Stomach (tissue), 9 donors: Measurements from ENCODE around the gene KIF12. TPM values are rescaled to one million over a fixed set of nuclear protein-coding genes. Genes with fewer than 3 reads are reported as not detected.

ENCODE experiments used
- DNase-seq, 2 donors: peaks; one replicate each; pipeline versions ENCODE4 v3.0.0 to v3.0.0-alpha.2; 2013 to 2019
- H3K27ac ChIP-seq, 5 donors: fragments of 200-600 bp in 4 of 5; sonication (generic) in 4 of 5; one replicate each; pipeline ENCODE4 v1.5.1; 2013 to 2019; ENCODE audit warnings: mild to moderate bottlenecking in 1 of 5, moderate library complexity in 1 of 5
- H3K27me3 ChIP-seq, 3 donors: fragments of 200-600 bp; sonication (generic); one replicate each; pipeline ENCODE4 v1.5.1; 2017 to 2019; ENCODE audit warnings: mixed run types in 1 of 3
- H3K36me3 ChIP-seq, 4 donors: fragments of 200-600 bp; sonication (generic); 1 replicate in 3 of 4; 2 replicates in 1 of 4; pipeline ENCODE4 v1.5.1; 2016 to 2019
- H3K4me1 ChIP-seq, 4 donors: fragments of 200-600 bp; sonication (generic); one replicate each; pipeline ENCODE4 v1.5.1; 2016 to 2019
- H3K4me3 ChIP-seq, 4 donors: fragments of 200-600 bp; sonication (generic) in 3 of 4; one replicate each; pipeline ENCODE4 v1.5.1; 2016 to 2019; ENCODE audit warnings: mild to moderate bottlenecking in 1 of 4
- H3K9me3 ChIP-seq, 4 donors: fragments of 200-600 bp; sonication (generic); one replicate each; pipeline ENCODE4 v1.5.1; 2016 to 2019
- EP300 ChIP-seq: sonication (generic); formaldehyde crosslinking; IDR thresholded peaks from one replicate; pipeline ENCODE4 v1.6.1; 2017; ENCODE audit warnings: antibody characterized with exemption
- POLR2A ChIP-seq, 4 donors: fragments of 450-650 bp; IDR thresholded peaks; one replicate each; pipeline ENCODE4 v1.6.1; 2016; ENCODE audit warnings: antibody characterized with exemption in 4 of 4, control low read depth in 2 of 4, mild to moderate bottlenecking in 1 of 4, moderate library complexity in 1 of 4
- POLR2AphosphoS5 ChIP-seq, 3 donors: sonication (generic); formaldehyde crosslinking; IDR thresholded peaks; one replicate each; pipeline ENCODE4 v1.6.1; 2016; ENCODE audit warnings: antibody characterized with exemption in 3 of 3
- WGBS, 5 donors: extraction: QIAGEN DNeasy Blood & Tissue Kit in 3 of 5; methylation state at CpG; one replicate each; pipeline versions ENCODE4 v1.1.5 to v1.1.7; 2013 to 2018; 5-methylcytosine and 5-hydroxymethylcytosine counted together
- intact Hi-C: fragments of 100-400 bp; cut with DNase I; formaldehyde crosslinking; loops from one replicate; pipeline ENCODE4 v1.15.1; 2023; ENCODE audit warnings: low total_unique reads
- polyA plus RNA-seq, 3 donors: library from polyadenylated mRNA; stranded (reverse); fragments of 200-250 nt; gene quantifications; one replicate each; pipeline ENCODE4 v1.2.3, GENCODE V29; 2013
- total RNA-seq, 5 donors: library from RNA; depleted of rRNA; stranded (reverse); fragments of >200 nt; gene quantifications; one replicate each; pipeline versions ENCODE4 v1.1.0 to v1.2.3, GENCODE V29; 2014 to 2016
- TF ChIP-seq, protein P1 (sequence below), 7 experiments: fragments of 450-650 bp in 4 of 7; fragments of 200-600 bp in 3 of 7; sonication (generic) in 3 of 7; IDR thresholded peaks; one replicate each; pipeline ENCODE4 v1.5.1; 2016 to 2019; ENCODE audit warnings: antibody characterized with exemption in 7 of 7, control low read depth in 2 of 7, mild to moderate bottlenecking in 1 of 7
- donor health status: healthy with polysubstance abuse.
- donor health status: Bipolar disorder and iron deficiency.
- donor health status: healthy.

Gene KIF12
- total and polyA plus RNA-seq, 8 donors: 3.9 to 79.4 (median 17.5) TPM

DNA sequence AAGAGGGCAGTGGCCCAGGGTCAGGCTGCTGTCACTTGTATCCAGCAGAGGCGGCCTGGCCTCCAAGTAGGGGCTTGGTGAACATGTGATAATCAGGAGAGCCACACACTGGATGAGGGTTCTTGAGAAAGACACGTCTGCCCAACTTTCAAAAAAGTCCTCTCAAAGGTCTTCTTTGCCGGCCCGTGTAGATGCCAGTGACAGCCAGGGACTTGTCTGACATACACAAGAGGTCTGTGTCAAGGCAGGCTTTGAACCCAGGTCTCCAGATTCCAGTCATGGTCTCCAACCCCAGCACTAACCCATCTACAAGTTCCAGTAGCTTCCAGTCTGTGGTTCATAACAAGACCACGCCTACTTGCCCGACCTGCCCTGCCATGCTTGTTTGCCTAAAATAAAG lies 13.1 kb downstream of the KIF12 start:
- no peak overlapping the region for H3K27ac ChIP-seq
- TF ChIP-seq EP300: no peak
- TF ChIP-seq POLR2A (IDR thresholded peaks at IDR 0.05): no peak
- TF ChIP-seq, protein P1, sequence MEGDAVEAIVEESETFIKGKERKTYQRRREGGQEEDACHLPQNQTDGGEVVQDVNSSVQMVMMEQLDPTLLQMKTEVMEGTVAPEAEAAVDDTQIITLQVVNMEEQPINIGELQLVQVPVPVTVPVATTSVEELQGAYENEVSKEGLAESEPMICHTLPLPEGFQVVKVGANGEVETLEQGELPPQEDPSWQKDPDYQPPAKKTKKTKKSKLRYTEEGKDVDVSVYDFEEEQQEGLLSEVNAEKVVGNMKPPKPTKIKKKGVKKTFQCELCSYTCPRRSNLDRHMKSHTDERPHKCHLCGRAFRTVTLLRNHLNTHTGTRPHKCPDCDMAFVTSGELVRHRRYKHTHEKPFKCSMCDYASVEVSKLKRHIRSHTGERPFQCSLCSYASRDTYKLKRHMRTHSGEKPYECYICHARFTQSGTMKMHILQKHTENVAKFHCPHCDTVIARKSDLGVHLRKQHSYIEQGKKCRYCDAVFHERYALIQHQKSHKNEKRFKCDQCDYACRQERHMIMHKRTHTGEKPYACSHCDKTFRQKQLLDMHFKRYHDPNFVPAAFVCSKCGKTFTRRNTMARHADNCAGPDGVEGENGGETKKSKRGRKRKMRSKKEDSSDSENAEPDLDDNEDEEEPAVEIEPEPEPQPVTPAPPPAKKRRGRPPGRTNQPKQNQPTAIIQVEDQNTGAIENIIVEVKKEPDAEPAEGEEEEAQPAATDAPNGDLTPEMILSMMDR (IDR thresholded peaks at IDR 0.05): no peak
- no peak for TF ChIP-seq POLR2AphosphoS5 (IDR thresholded peaks at IDR 0.05)
- intact Hi-C loops: loop anchor here (5.0 kb wide), 1 partner anchor 201 kb away; no protein-coding TSS in a partner anchor
- H3K4me3 ChIP-seq: no peak overlapping the region
- no peaks in the 10 kb centered on the region for H3K9me3 ChIP-seq
- H3K27me3 ChIP-seq: no peaks in the 10 kb centered on the region
- no peak for DNase-seq
- peaks cover 19 to 22% (median 20%) of the 10 kb centered on the region in 4 donors for H3K4me1 ChIP-seq
- H3K36me3 ChIP-seq: no peaks in the 10 kb centered on the region
- 85 to 89% (median 86%) methylated on average over 6 of the region's 6 CpGs for WGBS, 5 donors

DNA sequence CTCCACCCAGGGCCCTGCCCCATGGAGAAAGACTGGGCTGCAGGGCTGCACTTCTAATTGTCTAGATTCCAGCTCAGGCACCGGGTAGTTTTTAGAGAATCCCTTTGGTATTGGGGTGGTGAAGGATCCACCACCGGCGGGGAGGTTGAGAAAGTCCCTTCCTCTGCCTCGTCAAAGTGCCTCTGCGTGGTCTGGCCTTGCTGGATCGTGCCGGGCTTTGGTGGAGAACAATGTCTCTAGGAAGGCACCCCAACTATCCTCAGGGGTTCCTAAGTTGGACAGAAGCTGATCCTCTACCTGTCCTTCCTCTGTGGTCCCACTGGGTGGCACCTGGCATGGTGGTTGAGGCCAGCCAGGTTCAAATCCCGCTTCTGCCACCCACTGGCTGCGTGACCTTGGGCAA lies 13.7 kb downstream of the KIF12 start:
- Histone ChIP-seq H3K27ac (no peak overlapping the region), H3K4me1 (peaks cover 20 to 27% (median 25%) of the 10 kb centered on the region in 4 donors), H3K9me3 (no peaks in the 10 kb centered on the region), H3K27me3 (no peaks in the 10 kb centered on the region), H3K4me3 (no peak overlapping the region), H3K36me3 (no peaks in the 10 kb centered on the region)
- 91 to 96% (median 95%) methylated on average over 7 to 9 of the region's 9 CpGs for WGBS, 5 donors
- TF ChIP-seq POLR2AphosphoS5 (IDR thresholded peaks at IDR 0.05): no peak
- intact Hi-C loops: loop anchor here (5.0 kb wide), 1 partner anchor 202 kb away; no protein-coding TSS in a partner anchor
- no peak for DNase-seq

DNA sequence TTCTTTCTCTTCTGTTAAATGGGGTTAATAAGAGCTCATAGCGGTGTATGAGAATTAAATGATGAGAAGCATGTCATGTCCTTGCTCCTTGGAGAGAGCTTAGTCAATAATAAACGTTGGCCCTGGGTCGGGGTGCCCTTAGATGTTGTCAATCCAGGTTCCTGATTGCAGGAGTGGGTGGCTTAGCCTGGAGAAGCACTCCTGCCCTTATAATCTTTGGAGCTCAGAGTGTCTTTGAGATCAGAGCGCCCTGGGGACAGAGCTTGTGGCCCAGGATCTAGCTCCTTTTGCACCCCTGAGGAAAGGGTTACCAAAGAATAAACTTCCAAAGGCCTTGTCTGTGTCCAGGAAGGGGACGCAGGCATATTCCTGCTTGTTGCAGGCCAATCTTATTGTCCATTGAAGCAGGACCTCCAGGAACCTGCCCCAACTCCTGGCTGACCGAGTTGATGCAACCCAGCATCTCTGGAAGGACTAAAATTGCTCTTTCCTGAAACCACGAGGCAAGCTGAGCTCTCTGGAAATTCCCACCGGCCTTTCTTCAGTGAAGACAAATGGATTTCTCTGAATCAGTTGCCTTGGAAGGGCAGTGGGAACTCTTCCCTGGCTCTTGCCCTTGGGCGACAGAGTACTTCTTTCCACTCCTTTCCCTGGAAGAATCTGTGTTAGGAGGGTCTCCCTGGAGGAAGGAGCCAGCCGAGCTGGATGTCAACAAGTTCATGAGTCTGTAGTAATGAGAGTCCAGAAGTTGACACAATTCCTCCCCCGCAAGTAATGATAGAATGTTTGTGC lies 14.6 kb downstream of the KIF12 start:
- WGBS, 5 donors: 67 to 83% (median 79%) methylated on average over 11 of the region's 11 CpGs
- peak in 1 of 2 donors; percentile 43 for DNase-seq
- H3K9me3 ChIP-seq: no peaks in the 10 kb centered on the region
- peaks cover 20 to 36% (median 32%) of the 10 kb centered on the region in 4 donors for H3K4me1 ChIP-seq
- H3K4me3 ChIP-seq: no peak overlapping the region
- intact Hi-C loops: loop anchor here (5.0 kb wide), 1 partner anchor 203 kb away; no protein-coding TSS in a partner anchor
- H3K27ac ChIP-seq: no peak overlapping the region
- no peaks in the 10 kb centered on the region for H3K27me3 ChIP-seq
- TF ChIP-seq, protein P1 (IDR thresholded peaks at IDR 0.05): no peak
- no peak for TF ChIP-seq EP300
- no peak for TF ChIP-seq POLR2AphosphoS5 (IDR thresholded peaks at IDR 0.05)
- TF ChIP-seq POLR2A (IDR thresholded peaks at IDR 0.05): no peak
- no peaks in the 10 kb centered on the region for H3K36me3 ChIP-seq

DNA sequence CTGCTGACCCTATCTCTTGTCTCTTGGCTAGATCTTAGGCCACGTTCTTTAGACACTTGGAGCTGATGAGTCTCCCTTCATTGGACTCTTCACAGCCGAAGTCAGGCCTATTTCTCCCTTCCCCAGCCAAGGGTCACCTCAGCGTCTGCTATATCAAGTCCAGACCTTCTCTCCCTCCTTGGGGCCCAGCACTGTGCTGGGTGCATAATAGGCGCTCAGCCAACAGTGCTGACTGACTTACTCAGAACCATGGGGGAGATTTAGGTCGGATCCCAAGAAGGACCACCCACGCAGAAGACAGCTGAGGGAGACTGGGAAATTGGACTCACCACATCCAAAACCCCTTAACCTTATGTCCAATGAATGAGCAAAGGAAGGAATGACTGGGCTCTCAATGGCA lies 15.4 kb downstream of the KIF12 start:
- WGBS, 5 donors: 86 to 93% (median 89%) methylated on average over 6 of the region's 6 CpGs
- DNase-seq: no peak
- H3K27me3 ChIP-seq: no peaks in the 10 kb centered on the region
- no peak overlapping the region for H3K4me3 ChIP-seq
- intact Hi-C loops: no loop called here
- TF ChIP-seq, protein P1 (IDR thresholded peaks at IDR 0.05): no peak
- TF ChIP-seq POLR2AphosphoS5 (IDR thresholded peaks at IDR 0.05): no peak
- no peak for TF ChIP-seq POLR2A (IDR thresholded peaks at IDR 0.05)
- TF ChIP-seq EP300: no peak
- no peak overlapping the region for H3K27ac ChIP-seq
- H3K9me3 ChIP-seq: no peaks in the 10 kb centered on the region
- peaks cover 23 to 44% (median 33%) of the 10 kb centered on the region in 4 donors for H3K4me1 ChIP-seq
- H3K36me3 ChIP-seq: no peaks in the 10 kb centered on the region
